ENCODE measurements around the gene IPPK. TPM values are rescaled to one million over a fixed set of nuclear protein-coding genes. Genes with fewer than 3 reads are reported as not detected.

Gene IPPK
- total RNA-seq, 1 donor from 2014 or later: 15.4 TPM

GRCh38 chr9:92657296-92658094, 12.4 kb downstream of the IPPK start:
- no peak for DNase-seq (ENCODE audit: low read depth in 2 of 2)

DNA sequence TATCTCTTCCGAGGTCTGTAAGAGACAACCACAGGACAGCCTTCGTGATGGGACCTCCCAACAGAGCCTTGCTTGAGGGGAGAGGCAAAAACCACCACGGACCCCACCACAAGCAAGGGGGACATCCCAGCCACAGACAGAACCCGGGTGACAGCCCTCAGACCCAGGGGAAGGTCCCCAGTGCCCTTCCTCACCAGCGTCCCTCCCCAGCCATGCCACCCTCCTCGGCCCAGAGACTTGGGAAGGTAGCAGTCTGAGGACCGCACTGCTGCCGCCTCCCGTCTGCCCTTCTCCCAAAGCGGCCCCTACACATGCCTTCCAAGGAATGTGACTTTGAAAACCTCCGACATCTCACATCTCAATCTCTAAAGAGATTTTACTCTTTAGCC, 13.4 kb downstream of the IPPK start:
- DNase-seq (ENCODE audit: low read depth in 2 of 2): no peak

DNA sequence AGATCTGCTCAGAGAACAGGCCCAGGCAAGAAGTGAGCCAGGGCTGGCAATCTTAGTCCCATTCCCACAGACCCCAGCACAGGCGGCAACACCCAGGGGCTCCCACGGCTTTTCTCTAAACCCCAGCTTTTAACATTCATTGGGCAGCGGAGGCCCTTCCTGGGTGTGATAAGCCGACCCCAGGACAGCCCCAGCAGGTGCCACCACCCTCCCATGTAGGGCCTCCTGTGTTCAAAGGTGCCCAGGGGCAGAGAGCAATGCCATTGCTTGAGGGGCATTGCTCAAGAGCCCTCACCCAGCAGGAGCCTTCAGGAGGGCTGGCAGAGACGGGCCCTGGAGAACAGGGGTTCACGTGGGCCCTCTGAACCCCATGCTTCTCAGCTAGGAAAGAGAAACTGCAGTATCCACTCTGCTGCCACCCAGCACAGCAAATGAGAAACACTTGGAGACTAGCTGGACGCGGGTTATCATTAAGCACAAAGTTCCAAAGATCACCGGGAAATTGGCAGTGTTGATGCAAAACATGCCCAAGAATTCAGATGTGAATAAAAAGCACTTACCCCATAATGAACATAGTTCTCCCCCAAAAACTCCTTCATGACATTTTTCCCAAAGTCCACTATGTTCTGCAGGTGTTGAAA, 13.9 kb downstream of the IPPK start:
- DNase-seq (ENCODE audit: low read depth in 2 of 2): no peak

GRCh38 chr9:92655366-92655765, 14.6 kb downstream of the IPPK start:
- no peak for DNase-seq (ENCODE audit: low read depth in 2 of 2)

GRCh38 chr9:92654481-92655301, 15.2 kb downstream of the IPPK start:
- no peak for DNase-seq (ENCODE audit: low read depth in 2 of 2)

- DNase-seq (ENCODE audit: low read depth in 2 of 2): no peak
These were observed 17.5 kb downstream of the IPPK start for GRCh38 chr9:92652461-92652860.

DNA sequence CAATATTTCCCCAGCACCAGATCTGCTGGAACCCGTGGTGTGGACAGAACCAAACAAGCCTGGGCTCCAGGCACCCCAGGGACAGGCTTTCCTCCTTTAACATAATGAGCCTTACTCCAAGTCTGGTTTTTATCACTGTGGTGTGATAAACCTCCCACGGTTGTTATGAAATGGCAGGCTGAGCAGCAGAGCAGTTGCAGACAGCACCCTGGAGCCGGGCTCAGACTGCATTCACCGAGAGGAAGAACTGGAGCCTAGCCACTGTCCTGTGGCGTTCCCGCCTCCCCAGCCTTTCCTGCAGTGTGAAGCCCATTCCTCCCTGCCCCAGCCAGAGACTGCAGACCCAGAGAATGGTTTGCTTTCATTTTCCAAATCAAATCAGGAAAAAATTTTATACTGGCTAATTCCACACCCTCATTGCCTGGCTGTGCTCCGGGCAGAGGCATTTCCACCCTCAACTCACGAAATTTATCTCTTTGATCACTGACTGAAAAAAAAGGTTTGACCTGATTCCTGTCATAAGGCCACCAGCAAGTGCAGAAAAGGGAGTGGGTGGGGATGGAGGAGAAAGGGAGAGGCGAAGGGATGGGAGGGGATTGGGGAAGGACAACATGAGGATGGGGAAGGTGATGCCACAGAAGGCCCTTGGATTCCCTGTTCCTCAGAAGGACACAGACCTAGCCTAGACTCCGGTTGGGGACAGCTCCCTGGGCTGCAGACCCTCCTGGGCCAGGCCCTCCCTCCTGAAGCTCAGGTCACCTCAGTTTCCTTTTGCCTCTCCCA, 18.9 kb downstream of the IPPK start:
- no peak for DNase-seq (ENCODE audit: low read depth in 2 of 2)

DNA sequence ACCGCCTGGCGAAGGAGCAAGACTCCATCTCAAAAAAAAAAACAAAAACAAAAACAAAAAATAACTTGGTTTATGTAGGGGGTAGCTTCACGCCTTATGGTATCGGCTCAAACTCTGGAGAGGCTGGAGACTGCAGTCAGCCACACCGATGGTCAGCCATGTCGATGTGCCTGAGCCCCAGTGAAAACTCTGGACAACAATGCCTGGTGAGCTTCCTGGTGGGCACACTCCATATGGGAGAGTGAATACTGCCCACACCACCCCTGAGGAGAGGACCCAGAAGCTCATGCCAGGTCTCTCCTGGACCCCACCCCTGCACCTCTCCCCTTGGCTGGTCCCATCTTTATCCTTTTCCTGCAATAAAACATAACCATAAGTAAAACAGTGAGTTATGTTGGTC, 19.6 kb downstream of the IPPK start:
- DNase-seq (ENCODE audit: low read depth in 2 of 2): no peak

GRCh38 chr9:92649007-92649406, 20.9 kb downstream of the IPPK start:
- DNase-seq (ENCODE audit: low read depth in 2 of 2): no peak

GRCh38 chr9:92648474-92648971, 21.4 kb downstream of the IPPK start:
- no peak for DNase-seq (ENCODE audit: low read depth in 2 of 2)

DNA sequence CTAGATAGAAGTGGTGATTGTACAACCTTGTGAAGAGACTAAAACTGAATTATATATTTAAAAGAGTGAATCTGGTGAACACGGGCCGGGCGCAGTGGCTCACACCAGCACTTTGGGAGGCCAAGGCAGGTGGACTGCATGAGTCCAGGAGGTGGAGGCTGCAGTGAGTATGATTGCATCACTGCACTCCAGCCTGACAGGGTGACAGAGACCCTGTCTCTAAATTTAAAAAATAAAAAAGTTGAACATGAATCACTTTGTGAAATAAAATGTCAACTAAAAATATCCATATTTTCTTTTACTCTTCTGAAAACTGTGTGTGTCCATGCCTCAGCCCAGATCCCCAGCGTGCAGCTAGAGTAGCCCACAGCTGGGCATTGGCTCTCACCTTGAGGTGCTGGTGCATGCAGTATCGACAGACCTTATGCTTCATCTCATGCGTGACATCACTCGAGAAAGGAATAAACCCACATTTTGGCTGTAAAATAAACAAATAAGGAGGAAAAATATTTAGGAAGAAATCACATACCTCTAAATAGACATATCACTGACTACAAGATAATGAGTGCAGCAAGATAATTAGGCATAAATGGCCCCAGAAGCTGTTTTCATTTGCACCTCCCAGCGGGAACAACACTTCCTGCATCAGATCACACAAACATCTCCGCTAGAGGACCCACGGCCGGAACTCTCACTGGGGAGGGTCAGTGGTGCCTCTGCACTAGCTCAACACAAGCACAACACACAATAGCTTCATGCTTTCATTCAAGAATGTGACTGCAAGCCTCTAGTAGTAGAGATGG, 22.1 kb downstream of the IPPK start:
- DNase-seq (ENCODE audit: low read depth in 2 of 2): no peak

DNA sequence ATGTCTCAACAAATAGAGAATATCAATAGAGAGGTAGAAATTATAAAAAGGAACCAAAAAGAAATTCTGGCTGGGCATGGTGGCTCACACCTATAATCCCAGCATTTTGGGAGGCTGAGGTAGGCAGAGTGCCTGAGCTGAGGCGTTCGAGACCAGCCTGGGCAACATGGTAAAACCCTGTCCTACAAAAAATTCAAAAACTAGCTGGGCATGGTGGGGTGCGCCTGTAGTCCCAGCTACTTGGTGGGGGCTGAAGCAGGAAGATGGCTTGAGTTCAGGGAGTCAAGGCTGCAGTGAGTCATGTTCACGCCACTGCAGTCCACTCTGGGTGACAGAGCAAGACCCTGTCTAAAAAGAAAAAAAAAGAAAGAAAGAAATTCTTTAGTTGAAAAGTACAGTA, 24.9 kb downstream of the IPPK start:
- DNase-seq (ENCODE audit: low read depth in 2 of 2): no peak

DNA sequence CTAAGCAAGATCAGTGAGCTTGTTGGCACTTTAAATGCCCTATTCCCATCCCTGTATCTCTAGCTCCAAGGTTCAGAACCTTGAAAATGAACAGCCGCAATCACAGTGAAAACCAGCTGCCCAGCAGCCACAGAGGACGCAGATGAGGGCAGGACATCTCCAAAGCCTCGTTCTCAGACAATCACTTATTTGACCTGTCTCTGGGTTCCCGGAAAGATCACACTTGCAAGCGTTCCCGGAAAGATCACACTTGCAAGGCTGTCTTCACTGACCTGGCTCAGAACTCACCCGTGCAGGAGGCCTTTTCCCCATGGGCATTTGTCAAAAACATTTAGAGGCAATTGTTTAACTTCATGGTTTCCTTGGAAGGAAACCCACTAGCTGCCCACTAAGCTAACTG, 25.7 kb downstream of the IPPK start:
- DNase-seq (ENCODE audit: low read depth in 2 of 2): no peak

DNA sequence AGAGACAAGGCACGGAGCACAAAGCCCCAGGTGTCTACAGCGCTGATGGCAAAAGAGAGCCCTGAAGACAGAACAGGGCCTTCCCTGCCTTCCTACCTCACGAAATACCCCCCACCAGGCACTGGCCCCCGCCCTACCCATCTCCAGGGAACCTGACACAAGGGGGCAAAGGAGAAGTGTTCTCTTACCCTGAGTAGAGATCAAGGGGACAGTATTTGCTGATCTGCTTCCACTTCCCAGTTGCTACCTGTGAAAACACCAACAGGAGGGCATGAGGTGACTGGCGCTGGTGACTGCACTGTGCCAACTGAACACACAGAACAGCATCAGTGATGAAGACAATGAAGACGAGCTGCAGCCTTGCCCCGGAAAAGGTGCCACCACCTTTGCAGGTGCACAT, 27.4 kb downstream of the IPPK start:
- no peak for DNase-seq (ENCODE audit: low read depth in 2 of 2)

DNA sequence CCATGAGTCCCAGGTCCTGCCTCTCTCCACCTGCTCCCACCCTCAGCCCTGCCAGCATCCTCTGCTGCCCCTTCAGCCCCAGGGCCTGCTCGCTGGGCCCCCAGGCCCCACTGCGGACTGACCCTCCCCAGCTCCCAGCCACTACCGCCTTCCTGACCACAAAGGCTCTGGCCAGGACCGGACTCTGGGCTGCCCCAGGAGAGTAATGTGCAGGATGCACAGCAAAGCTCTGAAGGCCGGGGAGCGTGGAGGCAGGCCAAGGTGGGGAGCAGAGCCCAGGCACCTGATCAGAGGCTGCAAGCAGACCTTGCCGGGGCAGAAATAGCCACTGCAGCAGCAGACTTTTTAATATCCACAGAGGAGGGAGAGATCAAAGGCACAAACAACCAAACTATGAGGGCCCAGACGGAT, 27.9 kb downstream of the IPPK start:
- no peak for DNase-seq (ENCODE audit: low read depth in 2 of 2)

DNA sequence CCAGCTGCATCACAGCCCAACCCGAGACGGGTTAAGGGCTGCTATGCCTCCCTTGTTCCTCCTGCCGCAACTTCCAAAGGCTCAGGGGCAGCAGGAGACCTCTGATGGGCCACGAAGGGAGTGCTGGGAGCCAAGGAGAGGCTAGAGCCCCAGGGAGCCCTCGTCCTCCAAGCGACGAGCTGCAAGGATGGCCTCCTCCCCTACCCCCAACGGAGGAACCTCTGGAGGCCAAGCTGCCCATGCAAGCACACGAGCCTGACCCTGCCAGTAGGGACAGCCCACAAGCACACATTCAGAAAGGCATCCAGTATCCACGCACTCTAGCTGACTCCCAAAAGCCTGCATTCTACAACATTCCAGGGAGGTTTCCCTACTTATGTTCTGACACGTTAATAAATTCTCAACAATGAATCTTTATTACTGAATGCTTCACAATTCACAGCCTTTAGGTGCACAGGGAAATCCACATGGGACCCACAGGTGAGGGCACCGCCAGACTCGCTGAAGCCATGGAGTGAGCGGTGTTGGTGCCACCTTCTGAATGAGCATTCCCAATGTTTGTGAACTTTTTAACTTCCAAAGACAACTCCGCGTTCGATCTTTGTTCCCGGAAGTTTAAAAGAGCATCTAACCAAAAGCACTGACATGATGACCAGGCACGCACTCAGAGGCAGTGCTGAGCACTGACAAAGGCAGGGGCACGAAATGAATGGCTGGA, 28.7 kb downstream of the IPPK start:
- DNase-seq (ENCODE audit: low read depth in 2 of 2): no peak

GRCh38 chr9:92640398-92641091, 29.4 kb downstream of the IPPK start:
- DNase-seq (ENCODE audit: low read depth in 2 of 2): no peak

GRCh38 chr9:92639791-92640271, 30.1 kb downstream of the IPPK start:
- DNase-seq (ENCODE audit: low read depth in 2 of 2): no peak

- no peak for DNase-seq (ENCODE audit: low read depth in 2 of 2)
These were observed 30.8 kb downstream of the IPPK start for GRCh38 chr9:92639124-92639523.
